Body of pancreas (tissue), 4 donors: Measurements from ENCODE around the gene SGCE.

Source experiments
- CTCF ChIP-seq, 7 experiments: fragments of 450-650 bp in 4 of 7; fragments of 200-600 bp in 3 of 7; sonication (generic) in 3 of 7; IDR thresholded peaks; one replicate each; pipeline ENCODE4 v1.5.1; 2016 to 2019; ENCODE audit warnings: antibody characterized with exemption in 7 of 7
- POLR2A ChIP-seq, 3 donors: fragments of 450-650 bp; IDR thresholded peaks; one replicate each; pipeline ENCODE4 v1.6.1; 2016; ENCODE audit warnings: antibody characterized with exemption in 3 of 3, mild to moderate bottlenecking in 2 of 3

DNA sequence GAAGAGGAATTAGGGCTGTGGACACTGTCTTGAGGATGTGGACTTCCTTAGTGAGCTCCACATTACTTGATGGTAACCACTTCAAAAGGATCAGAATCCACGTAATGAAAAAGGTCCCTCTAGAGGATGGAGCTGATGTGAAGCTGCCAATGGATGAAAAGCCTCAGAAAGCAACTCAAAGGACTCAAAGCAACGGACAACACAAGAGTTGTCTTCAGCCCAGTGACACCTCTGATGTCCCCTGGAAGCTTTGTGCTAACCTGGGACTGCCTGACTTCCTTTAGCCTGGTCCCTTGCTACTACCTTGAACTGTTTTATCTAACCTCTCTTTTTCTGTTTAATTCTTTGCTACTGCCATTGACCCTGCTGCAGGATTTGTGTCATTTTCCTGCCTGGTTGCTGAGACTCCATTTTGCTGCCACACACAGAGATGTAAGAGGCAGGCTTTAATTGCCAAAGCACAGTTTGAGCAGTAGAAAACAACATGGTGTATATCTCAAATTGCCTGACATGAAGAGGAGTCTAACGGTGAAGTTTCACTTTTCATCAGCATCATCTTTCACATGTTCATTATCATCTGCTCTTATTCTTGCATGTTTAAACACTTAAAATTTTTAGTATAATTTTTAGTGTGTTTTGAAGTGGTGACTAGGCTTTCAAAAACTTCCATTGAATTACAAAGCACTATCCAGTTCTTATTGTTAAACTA lies 11.1 kb upstream of the SGCE start:
- no peak for TF ChIP-seq CTCF (IDR thresholded peaks at IDR 0.05)
- TF ChIP-seq POLR2A (IDR thresholded peaks at IDR 0.05) = no peak
